ENCODE measurements around the gene PANK4. TPM values are rescaled to one million over a fixed set of nuclear protein-coding genes. Genes with fewer than 3 reads are reported as not detected.

The PANK4 gene
- total and polyA plus RNA-seq, 9 of the 15 experiments (the other 6 are each of a cell fraction or from before 2014, with no cell fraction given), result 0.93 to 55.6 (median 31.5) TPM

DNA sequence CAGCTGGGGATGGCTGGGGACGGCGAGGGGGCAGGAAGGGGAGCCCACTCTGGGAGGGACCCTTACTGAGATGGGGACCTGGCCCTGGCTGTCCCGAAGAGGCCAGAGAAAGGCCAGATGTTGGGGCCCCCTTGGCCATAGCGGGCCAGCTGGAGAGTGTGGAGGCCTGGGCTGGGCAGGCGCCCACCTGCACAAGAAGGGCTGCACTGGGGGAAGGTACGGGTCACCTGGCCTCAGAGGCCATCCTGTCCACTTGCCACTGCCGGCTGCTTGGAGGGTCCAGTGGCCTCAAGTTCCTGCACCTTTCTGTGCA lies 55.3 kb downstream of the PANK4 start:
- Histone ChIP-seq H3K9me3 (replicated peaks; ENCODE audit: control insufficient read depth, insufficient read depth, low read depth, low read length) (no peaks in the 10 kb centered on the region), H3K79me2 (ENCODE audit: control insufficient read depth, insufficient read depth, low read length) (no peaks in the 10 kb centered on the region), H3K9ac (ENCODE audit: insufficient read depth in 1 of 2, low read depth in 2 of 2, low read length in 2 of 2) (no peak overlapping the region), H3K4me3 (no peak overlapping the region), H2AFZ (ENCODE audit: low read depth, low read length) (no peak overlapping the region), H3K9me1 (ENCODE audit: control insufficient read depth, insufficient read depth, low read length) (no peaks in the 10 kb centered on the region), H3K4me2 (ENCODE audit: insufficient read depth, low read length) (no peak overlapping the region), H3K27me3 (ENCODE audit: control insufficient read depth in 2 of 2, insufficient read depth in 2 of 2, low read length in 2 of 2) (peaks cover 6 to 64% of the 10 kb centered on the region in 2 experiments; a peak in 3 of 5 replicates), H3K4me1 (replicated peaks in 1 of 2; ENCODE audit: control insufficient read depth in 2 of 2, insufficient read depth in 2 of 2, low read length in 2 of 2) (peaks cover 0 to 88% of the 10 kb centered on the region in 2 experiments; a peak in 2 of 5 replicates), H3K27ac (ENCODE audit: extremely low read depth, low read depth, low read length) (no peak overlapping the region), H4K20me1 (replicated peaks; ENCODE audit: control insufficient read depth, insufficient read depth, low read length) (peaks cover 36% of the 10 kb centered on the region), H3K36me3 (ENCODE audit: control insufficient read depth, insufficient read depth, low read length) (no peaks in the 10 kb centered on the region)
- ATAC-seq (no peak), FAIRE-seq (no peak), DNase-seq (ENCODE audit: extremely low read depth in 1 of 4, low spot score in 3 of 4) (no peak)
- no TSS peak for BruUV-seq (replicated peaks)
- CTCF ChIA-PET (ENCODE audit: low intra/inter-chr PET ratio), result no interaction called here
- POLR2A ChIA-PET, result interaction anchor here (0.7 kb wide), 1 partner anchor 76 kb away, joined by 4 read pairs; no protein-coding TSS in a partner anchor
- in situ Hi-C loops (cut with MboI) (no loop called here), intact Hi-C loops (cut with micrococcal nuclease) (no loop called here)
- TF ChIP-seq, protein P1, sequence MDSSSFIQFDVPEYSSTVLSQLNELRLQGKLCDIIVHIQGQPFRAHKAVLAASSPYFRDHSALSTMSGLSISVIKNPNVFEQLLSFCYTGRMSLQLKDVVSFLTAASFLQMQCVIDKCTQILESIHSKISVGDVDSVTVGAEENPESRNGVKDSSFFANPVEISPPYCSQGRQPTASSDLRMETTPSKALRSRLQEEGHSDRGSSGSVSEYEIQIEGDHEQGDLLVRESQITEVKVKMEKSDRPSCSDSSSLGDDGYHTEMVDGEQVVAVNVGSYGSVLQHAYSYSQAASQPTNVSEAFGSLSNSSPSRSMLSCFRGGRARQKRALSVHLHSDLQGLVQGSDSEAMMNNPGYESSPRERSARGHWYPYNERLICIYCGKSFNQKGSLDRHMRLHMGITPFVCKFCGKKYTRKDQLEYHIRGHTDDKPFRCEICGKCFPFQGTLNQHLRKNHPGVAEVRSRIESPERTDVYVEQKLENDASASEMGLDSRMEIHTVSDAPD (CRISPR knock-in tag; IDR thresholded peaks at IDR 0.05), result no peak
- TF ChIP-seq SMC3 (conservative IDR thresholded peaks at IDR 0.05; ENCODE audit: insufficient read depth, low read depth, low read length) (no peak), CTBP1 (IDR thresholded peaks at IDR 0.05; ENCODE audit: borderline replicate concordance) (no peak), CBFA2T2 (conservative IDR thresholded peaks at IDR 0.05) (no peak), ZFX (CRISPR knock-in tag; IDR thresholded peaks at IDR 0.05) (no peak), ZBED1 (IDR thresholded peaks at IDR 0.05) (no peak)
- 3% methylated on average over 7 of the region's 7 CpGs for WGBS (ENCODE audit: insufficient coverage, low coverage, missing lambda C conversion rate)
